ENCODE data around the gene GLIPR1L2.

- no peak for TF ChIP-seq POLR2A (IDR thresholded peaks at IDR 0.05)
- no peak for TF ChIP-seq CTCF (IDR thresholded peaks at IDR 0.05)
- TF ChIP-seq POLR2AphosphoS5 (IDR thresholded peaks at IDR 0.05) = no peak
These were observed 36.9 kb upstream of the GLIPR1L2 start for GRCh38 chr12:75354011-75354410.
